NCI-H2107 (cell line): ENCODE data around the gene ABCC11.
"Not testable (repeated sequence)": the region's sequence is repeated elsewhere in the genome, so short reads cannot be mapped to it uniquely, and the experiment has no call there.

Experiments
- DNase-seq: peaks from one replicate; lab custom pipeline; 2025; lab: John Stamatoyannopoulos, UW

The ABCC11 gene

GRCh38 chr16:48201515-48202201 lies 45.7 kb downstream of the ABCC11 start:
- DNase-seq: no peak

- DNase-seq: no peak
These were observed 50.0 kb downstream of the ABCC11 start for GRCh38 chr16:48197294-48197693.

- peak; percentile 28 for DNase-seq
These were observed 52.3 kb downstream of the ABCC11 start for GRCh38 chr16:48194828-48195556.

- DNase-seq: no peak
These were observed 53.5 kb downstream of the ABCC11 start for GRCh38 chr16:48193846-48194245.

GRCh38 chr16:48188449-48189102 lies 58.8 kb downstream of the ABCC11 start:
- no peak for DNase-seq

GRCh38 chr16:48187779-48188178 lies 59.6 kb downstream of the ABCC11 start:
- DNase-seq: no peak

- no peak for DNase-seq
These were observed 62.7 kb downstream of the ABCC11 start for GRCh38 chr16:48184681-48185080.

- DNase-seq: peak; percentile 57
These were observed 64.3 kb downstream of the ABCC11 start for GRCh38 chr16:48182979-48183537.

GRCh38 chr16:48181746-48182520 lies 65.4 kb downstream of the ABCC11 start:
- not testable (repeated sequence) for DNase-seq

GRCh38 chr16:48180868-48181480 lies 66.4 kb downstream of the ABCC11 start:
- DNase-seq: no peak

- DNase-seq: no peak
These were observed 70.5 kb downstream of the ABCC11 start for GRCh38 chr16:48176635-48177408.

- DNase-seq: no peak
These were observed 73.5 kb downstream of the ABCC11 start for GRCh38 chr16:48173889-48174288.

GRCh38 chr16:48172682-48173081 lies 74.7 kb downstream of the ABCC11 start:
- no peak for DNase-seq

- DNase-seq: no peak
These were observed 77.4 kb downstream of the ABCC11 start for GRCh38 chr16:48169896-48170295.

GRCh38 chr16:48168075-48168474 lies 79.3 kb downstream of the ABCC11 start:
- DNase-seq: no peak

- not testable (repeated sequence) for DNase-seq
These were observed 80.7 kb downstream of the ABCC11 start for GRCh38 chr16:48166617-48167016.

- no peak for DNase-seq
These were observed 81.3 kb downstream of the ABCC11 start for GRCh38 chr16:48165961-48166578.

- no peak for DNase-seq
These were observed 82.2 kb downstream of the ABCC11 start for GRCh38 chr16:48164907-48165715.

GRCh38 chr16:48162839-48163410 lies 84.4 kb downstream of the ABCC11 start:
- DNase-seq: no peak
